ENCODE results near the gene LPAR6.

Gene LPAR6

DNA sequence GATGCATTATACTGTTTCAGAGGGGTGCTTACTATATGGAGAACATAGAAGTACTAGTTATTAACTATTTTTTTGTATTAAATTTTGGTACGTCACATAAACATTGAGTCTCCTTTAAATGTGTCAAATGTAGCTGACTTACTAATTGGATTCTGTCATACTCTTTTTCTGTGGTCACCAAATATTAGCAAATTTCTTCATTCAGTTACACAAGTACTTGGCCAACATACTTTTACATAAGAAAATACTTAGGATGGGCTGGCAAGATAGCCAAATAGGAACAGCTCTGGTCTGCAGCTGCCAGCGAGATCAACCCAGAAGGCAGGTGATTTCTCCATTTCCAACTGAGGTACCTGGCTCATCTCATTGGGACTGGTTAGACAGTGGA lies 19.2 kb downstream of the LPAR6 start:
- TF ChIP-seq, protein P1, sequence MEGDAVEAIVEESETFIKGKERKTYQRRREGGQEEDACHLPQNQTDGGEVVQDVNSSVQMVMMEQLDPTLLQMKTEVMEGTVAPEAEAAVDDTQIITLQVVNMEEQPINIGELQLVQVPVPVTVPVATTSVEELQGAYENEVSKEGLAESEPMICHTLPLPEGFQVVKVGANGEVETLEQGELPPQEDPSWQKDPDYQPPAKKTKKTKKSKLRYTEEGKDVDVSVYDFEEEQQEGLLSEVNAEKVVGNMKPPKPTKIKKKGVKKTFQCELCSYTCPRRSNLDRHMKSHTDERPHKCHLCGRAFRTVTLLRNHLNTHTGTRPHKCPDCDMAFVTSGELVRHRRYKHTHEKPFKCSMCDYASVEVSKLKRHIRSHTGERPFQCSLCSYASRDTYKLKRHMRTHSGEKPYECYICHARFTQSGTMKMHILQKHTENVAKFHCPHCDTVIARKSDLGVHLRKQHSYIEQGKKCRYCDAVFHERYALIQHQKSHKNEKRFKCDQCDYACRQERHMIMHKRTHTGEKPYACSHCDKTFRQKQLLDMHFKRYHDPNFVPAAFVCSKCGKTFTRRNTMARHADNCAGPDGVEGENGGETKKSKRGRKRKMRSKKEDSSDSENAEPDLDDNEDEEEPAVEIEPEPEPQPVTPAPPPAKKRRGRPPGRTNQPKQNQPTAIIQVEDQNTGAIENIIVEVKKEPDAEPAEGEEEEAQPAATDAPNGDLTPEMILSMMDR (IDR thresholded peaks at IDR 0.05; ENCODE audit: low read depth, low read length) = no peak
- DNase-seq (ENCODE audit: extremely low read depth, low read depth) = no peak

DNA sequence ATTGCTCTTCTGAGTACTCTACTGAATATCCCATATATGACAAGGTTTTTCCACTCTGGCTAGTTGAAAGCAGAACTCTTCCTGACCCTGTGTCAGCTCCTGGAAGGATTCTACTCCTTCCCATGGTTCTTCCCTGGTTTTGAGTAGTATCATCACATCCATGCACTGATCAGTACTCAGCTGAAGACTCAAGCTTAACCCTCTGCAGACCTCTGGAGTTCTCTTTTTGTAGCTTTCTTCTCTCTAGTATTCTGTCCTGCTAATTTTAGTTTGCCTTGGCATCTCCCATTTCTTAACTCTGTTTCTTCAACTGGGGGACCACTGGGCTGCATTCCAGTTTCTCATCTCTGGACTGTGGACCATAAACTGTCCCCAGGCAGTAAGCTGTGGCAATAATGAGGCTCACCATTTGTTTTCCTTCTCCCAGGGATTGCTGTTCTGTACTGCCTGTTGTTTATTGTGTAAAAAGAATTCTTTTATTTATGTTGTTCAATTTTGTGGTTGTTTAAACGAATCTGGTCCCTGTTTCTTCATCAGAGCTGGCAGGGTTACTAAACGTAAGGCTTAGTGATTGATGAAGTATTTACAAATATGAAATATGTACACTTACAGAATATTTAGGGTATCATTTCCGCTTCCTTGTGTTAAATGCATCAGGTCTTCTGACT lies 19.7 kb downstream of the LPAR6 start:
- no peak for DNase-seq (ENCODE audit: extremely low read depth, low read depth)
- TF ChIP-seq, protein P1 (IDR thresholded peaks at IDR 0.05; ENCODE audit: low read depth, low read length) = no peak

GRCh38 chr13:48391257-48391656 lies 21.7 kb downstream of the LPAR6 start:
- no peak for DNase-seq (ENCODE audit: extremely low read depth, low read depth)
- TF ChIP-seq, protein P1 (IDR thresholded peaks at IDR 0.05; ENCODE audit: low read depth, low read length) = no peak

- DNase-seq (ENCODE audit: extremely low read depth, low read depth) = no peak
Measured at GRCh38 chr13:48386816-48387215, 26.1 kb downstream of the LPAR6 start.

DNA sequence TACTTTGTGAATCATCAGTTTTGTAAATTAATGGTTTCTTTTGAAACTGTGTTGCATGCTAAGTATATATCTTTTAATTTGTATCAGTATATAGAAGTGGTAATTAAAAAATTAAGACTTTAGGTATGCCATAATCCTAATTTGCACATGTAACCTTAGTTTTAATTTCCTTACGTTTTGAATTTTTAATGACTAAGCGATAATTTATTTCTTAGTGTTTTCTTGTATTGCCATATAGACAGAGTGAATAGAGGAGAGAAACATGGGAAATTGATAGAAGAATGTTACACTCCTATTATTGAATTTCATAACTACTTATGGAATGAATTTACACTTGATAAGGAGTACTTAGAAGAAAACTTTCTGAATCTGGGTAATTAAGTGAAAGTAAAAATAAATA lies 29.5 kb downstream of the LPAR6 start:
- TF ChIP-seq, protein P1 (IDR thresholded peaks at IDR 0.05; ENCODE audit: low read depth, low read length) = no peak
- DNase-seq (ENCODE audit: extremely low read depth, low read depth) = no peak

More at GRCh38 chr13:48386816-48387215, 26.1 kb downstream of the LPAR6 start:
- TF ChIP-seq, protein P1 (IDR thresholded peaks at IDR 0.05; ENCODE audit: low read depth, low read length) = no peak

DNA sequence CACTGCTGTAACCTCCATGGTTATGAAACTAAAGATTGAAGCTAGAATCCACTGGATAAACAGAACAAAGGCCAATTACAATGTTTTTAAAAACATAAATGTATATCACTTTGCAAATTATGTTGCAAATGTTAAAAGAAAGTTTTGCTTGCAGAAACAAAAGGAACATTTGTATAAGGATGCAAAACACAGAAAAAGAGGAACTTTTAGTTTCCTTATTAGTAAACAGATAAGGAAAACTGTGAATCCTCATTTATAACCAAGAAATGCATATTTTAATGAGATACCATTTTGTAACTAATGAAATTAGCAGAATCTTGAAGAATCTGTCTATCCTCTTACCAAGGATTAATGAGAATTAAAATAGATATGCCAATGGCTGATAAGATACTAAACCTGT lies 32.3 kb downstream of the LPAR6 start:
- no peak for DNase-seq (ENCODE audit: extremely low read depth, low read depth)
- TF ChIP-seq, protein P1 (IDR thresholded peaks at IDR 0.05; ENCODE audit: low read depth, low read length) = no peak

- DNase-seq (ENCODE audit: extremely low read depth, low read depth) = no peak
- TF ChIP-seq, protein P1 (IDR thresholded peaks at IDR 0.05; ENCODE audit: low read depth, low read length) = no peak
Measured at GRCh38 chr13:48377857-48378256, 35.1 kb downstream of the LPAR6 start.
